Stimulated activated CD4-positive, alpha-beta T cell treated with anti-CD3 and anti-CD28 coated beads, Interleukin-15, amount 100 ng/mL, for 24 hours (primary cell): ENCODE data around the gene SHCBP1.

Experiments used
- DNase-seq: peaks from one replicate; pipeline ENCODE4 v3.0.0-alpha.2; 2020

SHCBP1 gene

GRCh38 chr16:46613352-46613751, 7.8 kb downstream of the SHCBP1 start:
- DNase-seq = no peak

GRCh38 chr16:46612121-46612520, 9.1 kb downstream of the SHCBP1 start:
- no peak for DNase-seq

- DNase-seq = no peak
These were observed 13.7 kb downstream of the SHCBP1 start for GRCh38 chr16:46607529-46607928.

- DNase-seq = no peak
These were observed 14.9 kb downstream of the SHCBP1 start for GRCh38 chr16:46606231-46606630.

GRCh38 chr16:46591257-46591656, 29.9 kb downstream of the SHCBP1 start:
- no peak for DNase-seq

- no peak for DNase-seq
These were observed 35.1 kb downstream of the SHCBP1 start for GRCh38 chr16:46586011-46586577.

GRCh38 chr16:46583036-46583435, 38.1 kb downstream of the SHCBP1 start:
- DNase-seq = no peak

GRCh38 chr16:46582313-46582712, 38.9 kb downstream of the SHCBP1 start:
- no peak for DNase-seq

- DNase-seq = no peak
These were observed 43.1 kb downstream of the SHCBP1 start for GRCh38 chr16:46577988-46578579.

GRCh38 chr16:46573834-46574159, 47.4 kb downstream of the SHCBP1 start:
- DNase-seq = no peak

GRCh38 chr16:46573008-46573833, 48.0 kb downstream of the SHCBP1 start:
- peak; percentile 22 for DNase-seq

GRCh38 chr16:46569231-46569735, 51.9 kb downstream of the SHCBP1 start:
- no peak for DNase-seq

GRCh38 chr16:46568472-46569230, 52.5 kb downstream of the SHCBP1 start:
- DNase-seq = no peak

GRCh38 chr16:46562979-46563378, 58.2 kb downstream of the SHCBP1 start:
- DNase-seq = no peak

GRCh38 chr16:46558018-46558417, 63.2 kb downstream of the SHCBP1 start:
- no peak for DNase-seq

- DNase-seq = no peak
These were observed 65.2 kb downstream of the SHCBP1 start for GRCh38 chr16:46555951-46556350.

- peak; percentile 74 for DNase-seq
These were observed 66.7 kb downstream of the SHCBP1 start for GRCh38 chr16:46554435-46554834.

GRCh38 chr16:46549477-46549876, 71.7 kb downstream of the SHCBP1 start:
- DNase-seq = no peak
